H9 (cell line): ENCODE measurements around the gene OSBPL10. TPM values are rescaled to one million over a fixed set of nuclear protein-coding genes. Genes with fewer than 3 reads are reported as not detected.

Source experiments
- DNase-seq: peaks from one replicate; pipeline ENCODE4 v3.0.0-alpha.2; 2017
- H2AFZ ChIP-seq: one replicate; pipeline ENCODE4 v1.6.1; 2013; ENCODE audit warnings: mild to moderate bottlenecking, low read length, control low read depth, moderate library complexity
- H2AK5ac ChIP-seq: 2 replicates; pipeline ENCODE4 v1.6.1; 2013; ENCODE audit warnings: low read length, control low read depth, mixed read lengths; ENCODE audit not compliant: insufficient read length
- H2BK120ac ChIP-seq: one replicate; pipeline ENCODE4 v1.6.1; 2013; ENCODE audit warnings: low read depth, mild to moderate bottlenecking, low read length, control low read depth, inconsistent platforms; ENCODE audit not compliant: poor library complexity, severe bottlenecking
- H2BK12ac ChIP-seq: 2 replicates; pipeline ENCODE4 v1.6.1; 2013; ENCODE audit warnings: low read length, control low read depth, mixed read lengths, low read depth; ENCODE audit not compliant: insufficient read length
- H2BK15ac ChIP-seq: 2 replicates; pipeline ENCODE4 v1.6.1; 2013; ENCODE audit warnings: low read depth, low read length, control low read depth
- H2BK20ac ChIP-seq: one replicate; pipeline ENCODE4 v1.6.1; 2013; ENCODE audit warnings: low read depth, mild to moderate bottlenecking, low read length, control low read depth, inconsistent platforms; ENCODE audit not compliant: poor library complexity, severe bottlenecking
- H2BK5ac ChIP-seq: 2 replicates; pipeline ENCODE4 v1.6.1; 2013; ENCODE audit warnings: low read length, control low read depth, mixed read lengths; ENCODE audit not compliant: insufficient read length
- H3K14ac ChIP-seq: 2 replicates; pipeline ENCODE4 v1.6.1; 2013; ENCODE audit warnings: low read length, control low read depth; ENCODE audit not compliant: insufficient read depth
- H3K18ac ChIP-seq: 2 replicates; pipeline ENCODE4 v1.6.1; 2013; ENCODE audit warnings: low read depth, mild to moderate bottlenecking, mixed read lengths, low read length, control low read depth; ENCODE audit not compliant: insufficient read length
- H3K23ac ChIP-seq: 2 replicates; pipeline ENCODE4 v1.6.1; 2013; ENCODE audit warnings: low read length, control low read depth, mixed read lengths, low read depth; ENCODE audit not compliant: insufficient read length
- H3K23me2 ChIP-seq: 2 replicates; pipeline ENCODE4 v1.6.1; 2013; ENCODE audit warnings: low read depth, mild to moderate bottlenecking, mixed read lengths, low read length, control low read depth; ENCODE audit not compliant: insufficient read length, poor library complexity, severe bottlenecking
- H3K27ac ChIP-seq: 2 replicates; pipeline ENCODE4 v1.5.1; 2013; ENCODE audit warnings: low read length, control low read depth, mixed read lengths, low read depth; ENCODE audit not compliant: insufficient read length
- H3K27me3 ChIP-seq: 2 replicates; pipeline ENCODE4 v1.6.1; 2013; ENCODE audit warnings: low read length, control low read depth, inconsistent platforms; ENCODE audit not compliant: insufficient read depth
- H3K4ac ChIP-seq: 2 replicates; pipeline ENCODE4 v1.6.1; 2013; ENCODE audit warnings: low read depth, mild to moderate bottlenecking, control low read depth, inconsistent platforms, low read length, moderate library complexity
- H3K4me1 ChIP-seq: 2 replicates; pipeline ENCODE4 v1.6.1; 2013; ENCODE audit warnings: low read length, control low read depth, inconsistent platforms; ENCODE audit not compliant: insufficient read depth
- H3K4me2 ChIP-seq: 2 replicates; pipeline ENCODE4 v1.6.1; 2013; ENCODE audit warnings: low read length, control low read depth, mixed read lengths; ENCODE audit not compliant: insufficient read length, insufficient read depth
- H3K56ac ChIP-seq: 2 replicates; pipeline ENCODE4 v1.6.1; 2013; ENCODE audit warnings: low read depth, mild to moderate bottlenecking, mixed read lengths, low read length, control low read depth; ENCODE audit not compliant: insufficient read length
- H3K79me1 ChIP-seq: 2 replicates; pipeline ENCODE4 v1.6.1; 2013; ENCODE audit warnings: low read depth, mild to moderate bottlenecking, moderate library complexity, low read length, control low read depth, inconsistent platforms; ENCODE audit not compliant: insufficient read depth, poor library complexity, severe bottlenecking
- H3K79me2 ChIP-seq: 2 replicates; pipeline ENCODE4 v1.6.1; 2013; ENCODE audit warnings: low read length, control low read depth, inconsistent platforms; ENCODE audit not compliant: insufficient read depth
- H3K9ac ChIP-seq: 2 replicates; pipeline ENCODE4 v1.6.1; 2013; ENCODE audit warnings: low read length, control low read depth, mixed read lengths; ENCODE audit not compliant: insufficient read length; ENCODE audit errors: extremely low read depth
- H3K9me3 ChIP-seq: one replicate; pipeline ENCODE4 v1.6.1; 2013; ENCODE audit warnings: low read depth, low read length, inconsistent platforms; ENCODE audit not compliant: control insufficient read depth
- H3T11ph ChIP-seq: one replicate; pipeline ENCODE4 v1.6.1; 2013; ENCODE audit warnings: mild to moderate bottlenecking, low read length, control low read depth, inconsistent platforms
- H4K20me1 ChIP-seq: one replicate; pipeline ENCODE4 v1.6.1; 2013; ENCODE audit not compliant: control insufficient read depth, insufficient read length, insufficient read depth
- H4K5ac ChIP-seq: 2 replicates; pipeline ENCODE4 v1.6.1; 2013; ENCODE audit warnings: low read depth, mild to moderate bottlenecking, mixed read lengths, low read length, control low read depth; ENCODE audit not compliant: insufficient read length
- H4K8ac ChIP-seq: replicated peaks from 2 replicates; pipeline ENCODE4 v1.6.1; 2013; ENCODE audit warnings: low read length, control low read depth, mixed read lengths, low read depth; ENCODE audit not compliant: insufficient read length
- H4K91ac ChIP-seq: 2 replicates; pipeline ENCODE4 v1.6.1; 2013; ENCODE audit warnings: low read depth, mild to moderate bottlenecking, moderate library complexity, mixed read lengths, low read length, control low read depth; ENCODE audit not compliant: insufficient read length
- H3K27ac Mint-ChIP-seq, 3 experiments: 2 replicates in 2 of 3; 3 replicates in 1 of 3; pipeline ENCODE4 v1.8.0; 2020 to 2021; ENCODE audit warnings: mixed read lengths in 3 of 3, mild to moderate bottlenecking in 1 of 3, moderate library complexity in 1 of 3
- H3K27me3 Mint-ChIP-seq: 2 replicates; pipeline ENCODE4 v1.8.0; 2021; ENCODE audit warnings: low read depth, mild to moderate bottlenecking, moderate library complexity, mixed read lengths
- H3K36me3 Mint-ChIP-seq, 3 experiments: 2 replicates in 2 of 3; 3 replicates in 1 of 3; pipeline ENCODE4 v1.8.0; 2020 to 2021; ENCODE audit warnings: low read depth in 3 of 3, mixed read lengths in 3 of 3; ENCODE audit not compliant: insufficient read depth in 1 of 3
- H3K4me1 Mint-ChIP-seq, 2 experiments: 2 replicates each; pipeline ENCODE4 v1.8.0; 2020; ENCODE audit warnings: mixed read lengths in 2 of 2
- H3K4me3 Mint-ChIP-seq, 2 experiments: 2 replicates in 1 of 2; 3 replicates in 1 of 2; pipeline ENCODE4 v1.8.0; 2020 to 2021; ENCODE audit warnings: mild to moderate bottlenecking in 2 of 2, mixed read lengths in 2 of 2, moderate library complexity in 1 of 2
- H3K9me3 Mint-ChIP-seq, 2 experiments: 2 replicates in 1 of 2; 3 replicates in 1 of 2; pipeline ENCODE4 v1.8.0; 2020; ENCODE audit warnings: mild to moderate bottlenecking in 2 of 2, mixed read lengths in 2 of 2, moderate library complexity in 1 of 2
- CTCF ChIP-seq: fragments of 200-600 bp; sonication (generic); conservative IDR thresholded peaks from 3 replicates; pipeline ENCODE4 v1.8.0; 2021; ENCODE audit warnings: antibody characterized with exemption, mild to moderate bottlenecking
- WGBS: extraction: QIAGEN DNeasy Blood & Tissue Kit; methylation state at CpG from one replicate; pipeline ENCODE4 v1.1.7; 2013; ENCODE audit warnings: missing lambda C conversion rate, low lambda C conversion rate, mixed read lengths; ENCODE audit not compliant: insufficient read length; ENCODE audit errors: extremely low coverage; 5-methylcytosine and 5-hydroxymethylcytosine counted together
- total RNA-seq: library from RNA; stranded (reverse); gene quantifications from 2 replicates; pipeline ENCODE4 v1.2.1, GENCODE V29; 2021

The OSBPL10 gene
- total RNA-seq, 1 experiment from 2014 or later: 42.7 TPM

GRCh38 chr3:31891876-31892455, 89.1 kb downstream of the OSBPL10 start:
- no peak for DNase-seq
- Histone ChIP-seq H2AFZ (no peak overlapping the region), H3K9me3 (no peaks in the 10 kb centered on the region), H3K14ac (no peak overlapping the region), H3K23ac (no peak overlapping the region), H2BK20ac (no peak overlapping the region), H3K4me2 (no peak overlapping the region), H4K5ac (no peak overlapping the region), H3K27me3 (no peaks in the 10 kb centered on the region), H4K8ac (no peak overlapping the region), H4K91ac (no peak overlapping the region), H2BK15ac (no peak overlapping the region), H3T11ph (no peak overlapping the region), H2BK5ac (no peak overlapping the region), H3K27ac (no peak overlapping the region), H3K79me1 (peaks cover 3% of the 10 kb centered on the region), H3K23me2 (no peaks in the 10 kb centered on the region), H2BK12ac (no peak overlapping the region), H2AK5ac (no peak overlapping the region), H3K18ac (peak overlapping the region; percentile 7), H3K56ac (no peak overlapping the region), H3K4ac (no peak overlapping the region), H3K4me1 (peaks cover 36% of the 10 kb centered on the region), H3K9ac (no peak overlapping the region), H4K20me1 (no peaks in the 10 kb centered on the region), H2BK120ac (no peak overlapping the region), H3K79me2 (peaks cover 29% of the 10 kb centered on the region; the same call in 1 of the 2 replicates)
- H3K27me3 Mint-ChIP-seq: no peaks in the 10 kb centered on the region
- TF ChIP-seq CTCF: no peak
- peaks cover 0 to 6% (median 5%) of the 10 kb centered on the region in 3 experiments; a peak in 2 of 7 replicates for H3K36me3 Mint-ChIP-seq
- H3K9me3 Mint-ChIP-seq: no peaks in the 10 kb centered on the region
- WGBS: no CpG with 5 or more reads among the region's 11 CpGs
- H3K4me1 Mint-ChIP-seq: peaks cover 52 to 55% of the 10 kb centered on the region in 2 experiments
- no peak overlapping the region for H3K4me3 Mint-ChIP-seq
- peak overlapping the region; percentile 3 to 47 (median 5); a peak in 5 of 7 replicates for H3K27ac Mint-ChIP-seq
